SU-DHL-6 (cell line): ENCODE measurements around the gene TMEM106C.

Experiments
- H2AFZ ChIP-seq: fragments of 200-600 bp; sonication (generic); 2 replicates; pipeline ENCODE4 v1.6.1; 2014; ENCODE audit warnings: low read depth, mild to moderate bottlenecking, moderate library complexity, mixed read lengths, antibody characterized with exemption, low read length; ENCODE audit not compliant: severe bottlenecking
- H3F3A ChIP-seq: fragments of 200-600 bp; shearing (Covaris generic); 2 replicates; pipeline ENCODE4 v1.6.0; 2016; ENCODE audit warnings: antibody characterized with exemption, mild to moderate bottlenecking; ENCODE audit not compliant: insufficient read depth
- H3K27ac ChIP-seq: fragments of 200-600 bp; sonication (generic); 2 replicates; pipeline ENCODE4 v1.5.1; 2016; ENCODE audit warnings: low read depth, mild to moderate bottlenecking, low read length, moderate library complexity, mixed read lengths
- H3K27me3 ChIP-seq: fragments of 200-600 bp; sonication (generic), shearing (Covaris generic); 2 replicates; pipeline ENCODE4 v1.6.0; 2014; ENCODE audit warnings: mild to moderate bottlenecking, low read length
- H3K36me3 ChIP-seq: fragments of 200-600 bp; sonication (generic); 2 replicates; pipeline ENCODE4 v1.6.1; 2014; ENCODE audit warnings: mild to moderate bottlenecking, low read length, mixed read lengths
- H3K4me2 ChIP-seq: fragments of 300-600, 200-600 bp; shearing (Covaris generic), sonication (generic); 2 replicates; pipeline ENCODE4 v1.6.0; 2014; ENCODE audit warnings: low read length, low read depth, mild to moderate bottlenecking; ENCODE audit not compliant: poor library complexity, severe bottlenecking
- H3K4me3 ChIP-seq: fragments of 200-600 bp; sonication (generic); 2 replicates; pipeline ENCODE4 v1.5.1; 2014; ENCODE audit warnings: antibody characterized with exemption, low read length, mild to moderate bottlenecking, mixed read lengths; ENCODE audit not compliant: insufficient read depth, poor library complexity, severe bottlenecking
- H3K79me2 ChIP-seq: fragments of 200-600 bp; sonication (generic); 2 replicates; pipeline ENCODE4 v1.6.1; 2014; ENCODE audit warnings: mild to moderate bottlenecking, low read length, moderate library complexity; ENCODE audit not compliant: insufficient read depth
- H3K9ac ChIP-seq: fragments of 200-600 bp; sonication (generic); 2 replicates; pipeline ENCODE4 v1.7.0; 2014; ENCODE audit warnings: mild to moderate bottlenecking, low read length
- H3K9me2 ChIP-seq: fragments of 200-600 bp; sonication (generic); replicated peaks from 2 replicates; pipeline ENCODE4 v1.6.1; 2014; ENCODE audit warnings: low read length; ENCODE audit not compliant: insufficient read depth
- H3K9me3 ChIP-seq: fragments of 200-600 bp; sonication (generic); 2 replicates; pipeline ENCODE4 v1.6.1; 2014; ENCODE audit warnings: low read length, mixed read lengths; ENCODE audit not compliant: insufficient read depth
- H4K20me1 ChIP-seq: fragments of 200-600 bp; sonication (generic); 2 replicates; pipeline ENCODE4 v1.6.1; 2014; ENCODE audit warnings: low read depth, mild to moderate bottlenecking, antibody characterized with exemption, low read length, moderate library complexity, mixed read lengths
- CTCF ChIP-seq: fragments of 200-600 bp; sonication (generic); IDR thresholded peaks from one replicate; pipeline ENCODE4 v1.5.1; 2017; ENCODE audit warnings: antibody characterized with exemption, mild to moderate bottlenecking, low read length, moderate library complexity; ENCODE audit not compliant: insufficient read depth, poor library complexity, severe bottlenecking
- EZH2phosphoT487 ChIP-seq: fragments of 200-600 bp; sonication (generic), shearing (Covaris generic); conservative IDR thresholded peaks from 2 replicates; pipeline ENCODE4 v1.6.1; 2018; ENCODE audit warnings: mild to moderate bottlenecking, antibody characterized with exemption, low read length, moderate library complexity, mixed read lengths

Gene TMEM106C

GRCh38 chr12:47983541-47984115 lies 20.2 kb downstream of the TMEM106C start:
- H3K9me3 ChIP-seq = no peaks in the 10 kb centered on the region
- no peak overlapping the region for H3K4me2 ChIP-seq
- no peaks in the 10 kb centered on the region for H3K36me3 ChIP-seq
- H3K27ac ChIP-seq = no peak overlapping the region
- TF ChIP-seq EZH2phosphoT487 = no peak
- TF ChIP-seq CTCF = no peak
- no peak overlapping the region for H3K4me3 ChIP-seq
- no peaks in the 10 kb centered on the region for H4K20me1 ChIP-seq
- no peaks in the 10 kb centered on the region for H3K9me2 ChIP-seq
- H3K27me3 ChIP-seq = no peaks in the 10 kb centered on the region
- no peaks in the 10 kb centered on the region for H3K79me2 ChIP-seq
- H2AFZ ChIP-seq = no peak overlapping the region
- H3K9ac ChIP-seq = no peak overlapping the region
- H3F3A ChIP-seq = no peaks in the 10 kb centered on the region

- no peak overlapping the region for H2AFZ ChIP-seq
- H3K4me3 ChIP-seq = no peak overlapping the region
- no peak overlapping the region for H3K4me2 ChIP-seq
- no peaks in the 10 kb centered on the region for H3K27me3 ChIP-seq
- no peaks in the 10 kb centered on the region for H3K36me3 ChIP-seq
- no peaks in the 10 kb centered on the region for H4K20me1 ChIP-seq
- H3K27ac ChIP-seq = no peak overlapping the region
- H3K79me2 ChIP-seq = no peaks in the 10 kb centered on the region
- H3F3A ChIP-seq = no peaks in the 10 kb centered on the region
- no peaks in the 10 kb centered on the region for H3K9me2 ChIP-seq
- TF ChIP-seq CTCF (no peak), EZH2phosphoT487 (no peak)
- no peaks in the 10 kb centered on the region for H3K9me3 ChIP-seq
- no peak overlapping the region for H3K9ac ChIP-seq
Observed at GRCh38 chr12:47984331-47984801, 21.0 kb downstream of the TMEM106C start.

- H3K9ac ChIP-seq = no peak overlapping the region
- TF ChIP-seq EZH2phosphoT487 (no peak), CTCF (no peak)
- H3K4me2 ChIP-seq = no peak overlapping the region
- H3K27ac ChIP-seq = no peak overlapping the region
- no peaks in the 10 kb centered on the region for H3K9me2 ChIP-seq
- no peaks in the 10 kb centered on the region for H3K79me2 ChIP-seq
- H3K27me3 ChIP-seq = no peaks in the 10 kb centered on the region
- no peak overlapping the region for H3K4me3 ChIP-seq
- no peaks in the 10 kb centered on the region for H3K36me3 ChIP-seq
- no peaks in the 10 kb centered on the region for H3F3A ChIP-seq
- no peaks in the 10 kb centered on the region for H3K9me3 ChIP-seq
- no peaks in the 10 kb centered on the region for H4K20me1 ChIP-seq
- no peak overlapping the region for H2AFZ ChIP-seq
Observed at GRCh38 chr12:47985596-47986290, 22.3 kb downstream of the TMEM106C start.
